ENCODE measurements around the gene GNB2.
"Not testable (repeated sequence)": the region's sequence is repeated elsewhere in the genome, so short reads cannot be mapped to it uniquely, and the experiment has no call there.

The GNB2 gene

DNA sequence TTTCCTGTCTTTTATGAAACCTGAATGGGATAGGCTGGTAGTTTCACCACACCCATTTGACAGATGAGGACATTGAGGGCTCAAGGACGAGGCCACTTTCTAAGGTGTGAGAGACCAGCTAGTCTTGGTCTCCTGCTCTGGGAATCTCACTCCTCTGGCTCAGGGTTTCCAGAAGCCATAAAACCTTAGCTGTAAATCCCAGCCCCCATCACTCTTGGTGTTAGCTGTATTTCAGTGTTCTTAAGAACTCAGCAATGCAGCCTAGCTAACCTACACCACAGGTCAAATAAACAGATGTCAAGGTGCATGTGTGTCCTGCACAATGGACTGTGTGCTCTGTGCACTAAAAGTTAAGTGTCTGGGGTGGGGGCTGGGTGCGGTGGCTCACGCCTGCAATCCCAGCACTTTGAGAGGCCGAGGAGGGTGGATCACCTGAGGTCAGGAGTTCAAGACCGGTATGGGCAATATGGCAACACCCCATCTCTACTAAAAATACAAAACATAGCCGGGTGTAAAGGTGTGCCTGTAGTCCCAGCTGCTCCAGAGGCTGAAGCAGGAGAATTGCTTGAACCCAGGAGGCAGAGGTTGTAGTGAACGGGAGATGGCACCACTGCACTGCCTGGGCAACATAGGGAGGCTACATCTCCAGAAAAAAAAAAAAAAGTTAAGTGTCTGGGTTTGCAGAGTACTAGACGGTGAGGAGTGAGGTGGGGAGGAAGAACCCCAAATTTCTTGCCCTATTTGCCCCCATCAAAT, 46.2 kb downstream of the GNB2 start:
- Histone ChIP-seq H3K4me1 (ENCODE audit: control insufficient read depth in 1 of 2, insufficient read depth in 2 of 2, low read length in 2 of 2) (no peaks in the 10 kb centered on the region), H3K9ac (ENCODE audit: low read depth in 1 of 2, low read length in 2 of 2) (no peak overlapping the region), H3K27ac (ENCODE audit: low read depth, low read length) (no peak overlapping the region), H3K27me3 (ENCODE audit: control insufficient read depth in 1 of 2, insufficient read depth in 2 of 2, low read length in 2 of 2) (peaks cover 23% of the 10 kb centered on the region in 2 donors), H3K9me3 (ENCODE audit: control insufficient read depth in 1 of 2, low read length in 2 of 2) (no peaks in the 10 kb centered on the region), H3K4me3 (ENCODE audit: low read depth in 1 of 2, low read length in 2 of 2) (no peak overlapping the region), H3K36me3 (ENCODE audit: control insufficient read depth in 1 of 2, insufficient read depth in 2 of 2, low read length in 2 of 2) (no peaks in the 10 kb centered on the region)

DNA sequence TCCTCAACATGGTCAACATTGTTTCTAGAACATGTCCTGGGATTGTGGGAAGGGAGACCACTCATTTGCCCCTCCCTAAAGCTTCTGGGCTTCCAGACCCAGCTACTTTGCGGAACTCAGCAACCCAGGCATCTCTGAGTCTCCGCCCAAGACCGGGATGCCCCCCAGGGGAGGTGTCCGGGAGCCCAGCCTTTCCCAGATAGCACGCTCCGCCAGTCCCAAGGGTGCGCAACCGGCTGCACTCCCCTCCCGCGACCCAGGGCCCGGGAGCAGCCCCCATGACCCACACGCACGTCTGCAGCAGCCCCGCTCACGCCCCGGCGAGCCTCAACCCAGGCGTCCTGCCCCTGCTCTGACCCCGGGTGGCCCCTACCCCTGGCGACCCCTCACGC, 46.7 kb downstream of the GNB2 start, which contains the start of gene EPO:
Gene EPO (plus strand): TSS at position 190 of the 392 bp plus-strand sequence. CDS start 513 bp downstream, outside the sequence.
- H3K27me3 ChIP-seq (ENCODE audit: control insufficient read depth in 1 of 2, insufficient read depth in 2 of 2, low read length in 2 of 2): peaks cover 23% of the 10 kb centered on the region in 2 donors
- no peaks in the 10 kb centered on the region for H3K9me3 ChIP-seq (ENCODE audit: control insufficient read depth in 1 of 2, low read length in 2 of 2)
- H3K4me1 ChIP-seq (ENCODE audit: control insufficient read depth in 1 of 2, insufficient read depth in 2 of 2, low read length in 2 of 2): no peaks in the 10 kb centered on the region
- H3K36me3 ChIP-seq (ENCODE audit: control insufficient read depth in 1 of 2, insufficient read depth in 2 of 2, low read length in 2 of 2): no peaks in the 10 kb centered on the region
- H3K4me3 ChIP-seq (ENCODE audit: low read depth in 1 of 2, low read length in 2 of 2): no peak within 1 kb of the TSS
- H3K9ac ChIP-seq (ENCODE audit: low read depth in 1 of 2, low read length in 2 of 2): no peak within 1 kb of the TSS
- H3K27ac ChIP-seq (ENCODE audit: low read depth, low read length): no peak within 1 kb of the TSS

DNA sequence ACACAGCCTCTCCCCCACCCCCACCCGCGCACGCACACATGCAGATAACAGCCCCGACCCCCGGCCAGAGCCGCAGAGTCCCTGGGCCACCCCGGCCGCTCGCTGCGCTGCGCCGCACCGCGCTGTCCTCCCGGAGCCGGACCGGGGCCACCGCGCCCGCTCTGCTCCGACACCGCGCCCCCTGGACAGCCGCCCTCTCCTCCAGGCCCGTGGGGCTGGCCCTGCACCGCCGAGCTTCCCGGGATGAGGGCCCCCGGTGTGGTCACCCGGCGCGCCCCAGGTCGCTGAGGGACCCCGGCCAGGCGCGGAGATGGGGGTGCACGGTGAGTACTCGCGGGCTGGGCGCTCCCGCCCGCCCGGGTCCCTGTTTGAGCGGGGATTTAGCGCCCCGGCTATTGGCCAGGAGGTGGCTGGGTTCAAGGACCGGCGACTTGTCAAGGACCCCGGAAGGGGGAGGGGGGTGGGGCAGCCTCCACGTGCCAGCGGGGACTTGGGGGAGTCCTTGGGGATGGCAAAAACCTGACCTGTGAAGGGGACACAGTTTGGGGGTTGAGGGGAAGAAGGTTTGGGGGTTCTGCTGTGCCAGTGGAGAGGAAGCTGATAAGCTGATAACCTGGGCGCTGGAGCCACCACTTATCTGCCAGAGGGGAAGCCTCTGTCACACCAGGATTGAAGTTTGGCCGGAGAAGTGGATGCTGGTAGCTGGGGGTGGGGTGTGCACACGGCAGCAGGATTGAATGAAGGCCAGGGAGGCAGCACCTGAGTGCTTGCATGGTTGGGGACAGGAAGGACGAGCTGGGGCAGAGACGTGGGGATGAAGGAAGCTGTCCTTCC, 47.3 kb downstream of the GNB2 start:
- H3K27me3 ChIP-seq (ENCODE audit: control insufficient read depth in 1 of 2, insufficient read depth in 2 of 2, low read length in 2 of 2): peaks cover 23 to 26% of the 10 kb centered on the region in 2 donors
- H3K4me1 ChIP-seq (ENCODE audit: control insufficient read depth in 1 of 2, insufficient read depth in 2 of 2, low read length in 2 of 2): no peaks in the 10 kb centered on the region

DNA sequence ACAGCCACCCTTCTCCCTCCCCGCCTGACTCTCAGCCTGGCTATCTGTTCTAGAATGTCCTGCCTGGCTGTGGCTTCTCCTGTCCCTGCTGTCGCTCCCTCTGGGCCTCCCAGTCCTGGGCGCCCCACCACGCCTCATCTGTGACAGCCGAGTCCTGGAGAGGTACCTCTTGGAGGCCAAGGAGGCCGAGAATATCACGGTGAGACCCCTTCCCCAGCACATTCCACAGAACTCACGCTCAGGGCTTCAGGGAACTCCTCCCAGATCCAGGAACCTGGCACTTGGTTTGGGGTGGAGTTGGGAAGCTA, 47.9 kb downstream of the GNB2 start:
- no peaks in the 10 kb centered on the region for H3K4me1 ChIP-seq (ENCODE audit: control insufficient read depth in 1 of 2, insufficient read depth in 2 of 2, low read length in 2 of 2)
- H3K9ac ChIP-seq (ENCODE audit: low read depth in 1 of 2, low read length in 2 of 2): no peak overlapping the region
- no peaks in the 10 kb centered on the region for H3K36me3 ChIP-seq (ENCODE audit: control insufficient read depth in 1 of 2, insufficient read depth in 2 of 2, low read length in 2 of 2)
- no peak overlapping the region for H3K4me3 ChIP-seq (ENCODE audit: low read depth in 1 of 2, low read length in 2 of 2)
- peaks cover 23 to 27% of the 10 kb centered on the region in 2 donors for H3K27me3 ChIP-seq (ENCODE audit: control insufficient read depth in 1 of 2, insufficient read depth in 2 of 2, low read length in 2 of 2)
- H3K27ac ChIP-seq (ENCODE audit: low read depth, low read length): no peak overlapping the region
- H3K9me3 ChIP-seq (ENCODE audit: control insufficient read depth in 1 of 2, low read length in 2 of 2): no peaks in the 10 kb centered on the region

More for the DNA sequence above, 47.3 kb downstream of the GNB2 start:
- H3K4me3 ChIP-seq (ENCODE audit: low read depth in 1 of 2, low read length in 2 of 2): no peak overlapping the region
- no peaks in the 10 kb centered on the region for H3K9me3 ChIP-seq (ENCODE audit: control insufficient read depth in 1 of 2, low read length in 2 of 2)
- no peaks in the 10 kb centered on the region for H3K36me3 ChIP-seq (ENCODE audit: control insufficient read depth in 1 of 2, insufficient read depth in 2 of 2, low read length in 2 of 2)
- no peak overlapping the region for H3K9ac ChIP-seq (ENCODE audit: low read depth in 1 of 2, low read length in 2 of 2)
- no peak overlapping the region for H3K27ac ChIP-seq (ENCODE audit: low read depth, low read length)

DNA sequence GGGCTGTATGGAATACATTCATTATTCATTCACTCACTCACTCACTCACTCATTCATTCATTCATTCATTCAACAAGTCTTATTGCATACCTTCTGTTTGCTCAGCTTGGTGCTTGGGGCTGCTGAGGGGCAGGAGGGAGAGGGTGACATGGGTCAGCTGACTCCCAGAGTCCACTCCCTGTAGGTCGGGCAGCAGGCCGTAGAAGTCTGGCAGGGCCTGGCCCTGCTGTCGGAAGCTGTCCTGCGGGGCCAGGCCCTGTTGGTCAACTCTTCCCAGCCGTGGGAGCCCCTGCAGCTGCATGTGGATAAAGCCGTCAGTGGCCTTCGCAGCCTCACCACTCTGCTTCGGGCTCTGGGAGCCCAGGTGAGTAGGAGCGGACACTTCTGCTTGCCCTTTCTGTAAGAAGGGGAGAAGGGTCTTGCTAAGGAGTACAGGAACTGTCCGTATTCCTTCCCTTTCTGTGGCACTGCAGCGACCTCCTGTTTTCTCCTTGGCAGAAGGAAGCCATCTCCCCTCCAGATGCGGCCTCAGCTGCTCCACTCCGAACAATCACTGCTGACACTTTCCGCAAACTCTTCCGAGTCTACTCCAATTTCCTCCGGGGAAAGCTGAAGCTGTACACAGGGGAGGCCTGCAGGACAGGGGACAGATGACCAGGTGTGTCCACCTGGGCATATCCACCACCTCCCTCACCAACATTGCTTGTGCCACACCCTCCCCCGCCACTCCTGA, 49.1 kb downstream of the GNB2 start:
- Histone ChIP-seq H3K9me3 (ENCODE audit: control insufficient read depth in 1 of 2, low read length in 2 of 2) (no peaks in the 10 kb centered on the region), H3K27ac (ENCODE audit: low read depth, low read length) (no peak overlapping the region), H3K4me3 (ENCODE audit: low read depth in 1 of 2, low read length in 2 of 2) (no peak overlapping the region), H3K36me3 (ENCODE audit: control insufficient read depth in 1 of 2, insufficient read depth in 2 of 2, low read length in 2 of 2) (no peaks in the 10 kb centered on the region), H3K9ac (ENCODE audit: low read depth in 1 of 2, low read length in 2 of 2) (no peak overlapping the region), H3K4me1 (ENCODE audit: control insufficient read depth in 1 of 2, insufficient read depth in 2 of 2, low read length in 2 of 2) (no peaks in the 10 kb centered on the region), H3K27me3 (ENCODE audit: control insufficient read depth in 1 of 2, insufficient read depth in 2 of 2, low read length in 2 of 2) (peaks cover 23 to 31% of the 10 kb centered on the region in 2 donors)

DNA sequence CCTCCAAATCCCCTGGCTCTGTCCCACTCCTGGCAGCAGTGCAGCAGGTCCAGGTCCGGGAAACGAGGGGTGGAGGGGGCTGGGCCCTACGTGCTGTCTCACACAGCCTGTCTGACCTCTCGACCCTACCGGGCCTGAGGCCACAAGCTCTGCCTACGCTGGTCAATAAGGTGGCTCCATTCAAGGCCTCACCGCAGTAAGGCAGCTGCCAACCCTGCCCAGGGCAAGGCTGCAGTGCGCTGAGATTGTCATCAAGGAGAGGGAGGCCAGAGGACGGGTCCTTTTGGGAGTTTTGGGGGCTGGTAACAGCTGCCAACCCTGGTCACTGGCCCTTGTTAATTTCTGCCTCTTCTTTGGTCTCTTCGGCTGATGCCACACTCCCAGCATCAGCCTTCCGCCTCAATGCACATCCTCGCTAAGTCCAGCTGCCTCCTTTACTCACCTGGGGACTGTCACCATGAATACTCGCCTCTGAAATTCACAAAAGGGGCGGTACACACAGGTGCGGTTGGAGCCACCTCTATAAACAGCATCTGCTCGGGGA, 50.3 kb downstream of the GNB2 start:
- no peaks in the 10 kb centered on the region for H3K36me3 ChIP-seq (ENCODE audit: control insufficient read depth in 1 of 2, insufficient read depth in 2 of 2, low read length in 2 of 2)
- no peak overlapping the region for H3K27ac ChIP-seq (ENCODE audit: low read depth, low read length)
- H3K9ac ChIP-seq (ENCODE audit: low read depth in 1 of 2, low read length in 2 of 2): no peak overlapping the region
- H3K9me3 ChIP-seq (ENCODE audit: control insufficient read depth in 1 of 2, low read length in 2 of 2): no peaks in the 10 kb centered on the region
- H3K4me3 ChIP-seq (ENCODE audit: low read depth in 1 of 2, low read length in 2 of 2): no peak overlapping the region
- H3K4me1 ChIP-seq (ENCODE audit: control insufficient read depth in 1 of 2, insufficient read depth in 2 of 2, low read length in 2 of 2): no peaks in the 10 kb centered on the region
- H3K27me3 ChIP-seq (ENCODE audit: control insufficient read depth in 1 of 2, insufficient read depth in 2 of 2, low read length in 2 of 2): peaks cover 23 to 31% of the 10 kb centered on the region in 2 donors

DNA sequence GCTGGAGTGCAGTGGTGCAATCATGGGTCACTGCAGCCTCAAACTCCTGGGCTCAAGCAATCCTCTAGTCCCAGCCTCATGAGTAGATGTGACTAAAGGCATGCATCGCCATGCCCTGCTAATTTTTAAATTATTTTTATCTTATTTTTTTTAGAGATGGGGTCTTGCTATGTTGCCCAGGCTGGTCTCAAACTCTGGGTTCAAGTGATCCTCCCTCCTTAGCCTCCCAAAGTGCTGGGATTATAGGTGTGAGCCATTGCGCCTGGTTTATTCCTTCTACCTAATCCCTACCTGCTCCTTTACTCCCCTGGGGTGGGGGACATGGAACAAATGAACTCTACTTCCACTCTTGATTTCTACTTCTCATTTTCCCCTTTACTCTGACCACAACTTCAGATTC, 50.8 kb downstream of the GNB2 start:
- not testable (repeated sequence) for H3K9ac ChIP-seq (ENCODE audit: low read depth in 1 of 2, low read length in 2 of 2); H3K4me1 ChIP-seq (ENCODE audit: control insufficient read depth in 1 of 2, insufficient read depth in 2 of 2, low read length in 2 of 2); H3K36me3 ChIP-seq (ENCODE audit: control insufficient read depth in 1 of 2, insufficient read depth in 2 of 2, low read length in 2 of 2); H3K27ac ChIP-seq (ENCODE audit: low read depth, low read length); H3K9me3 ChIP-seq (ENCODE audit: control insufficient read depth in 1 of 2, low read length in 2 of 2); H3K4me3 ChIP-seq (ENCODE audit: low read depth in 1 of 2, low read length in 2 of 2)
- peaks cover 23 to 31% of the 10 kb centered on the region in 2 donors for H3K27me3 ChIP-seq (ENCODE audit: control insufficient read depth in 1 of 2, insufficient read depth in 2 of 2, low read length in 2 of 2)

DNA sequence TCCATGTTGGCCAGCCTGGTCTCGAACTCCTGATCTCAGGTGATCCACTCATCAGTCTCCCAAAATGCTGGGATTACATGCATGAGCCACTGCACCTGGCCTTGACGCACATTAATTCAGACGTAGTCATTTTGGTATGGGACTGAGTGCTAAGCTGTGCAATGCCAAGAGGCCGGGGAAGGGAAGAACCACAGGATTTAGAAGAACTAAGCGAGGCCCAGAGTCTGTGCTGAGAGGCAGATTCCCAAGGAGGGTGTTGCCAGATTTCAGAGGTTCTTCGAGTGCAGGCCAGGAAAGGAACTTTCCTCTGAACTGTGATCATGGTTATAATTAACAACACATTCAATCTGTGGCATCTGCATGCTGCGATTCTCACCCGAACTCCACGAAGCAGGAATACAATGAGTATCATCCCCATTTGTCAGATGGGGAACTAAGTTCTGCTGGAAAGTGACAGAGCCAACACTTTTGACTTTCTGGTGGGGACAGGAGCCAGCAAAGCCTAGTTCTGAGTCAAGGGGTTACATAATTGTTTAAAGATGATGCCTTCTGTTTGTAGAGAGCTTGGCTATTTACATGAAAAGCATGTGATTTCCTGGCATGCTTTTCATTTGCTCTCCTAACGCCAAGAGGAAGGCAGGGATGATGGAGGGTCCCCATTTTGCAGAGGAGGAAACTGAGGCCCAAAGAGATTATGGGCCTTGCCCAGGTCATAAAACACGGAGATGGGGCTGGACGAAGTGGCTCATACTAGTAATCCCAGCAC, 53.6 kb downstream of the GNB2 start:
- peaks cover 8 to 10% of the 10 kb centered on the region in 2 donors for H3K27me3 ChIP-seq (ENCODE audit: control insufficient read depth in 1 of 2, insufficient read depth in 2 of 2, low read length in 2 of 2)
- H3K27ac ChIP-seq (ENCODE audit: low read depth, low read length): no peak overlapping the region
- H3K9me3 ChIP-seq (ENCODE audit: control insufficient read depth in 1 of 2, low read length in 2 of 2): no peaks in the 10 kb centered on the region
- no peaks in the 10 kb centered on the region for H3K4me1 ChIP-seq (ENCODE audit: control insufficient read depth in 1 of 2, insufficient read depth in 2 of 2, low read length in 2 of 2)
- no peak overlapping the region for H3K9ac ChIP-seq (ENCODE audit: low read depth in 1 of 2, low read length in 2 of 2)
- H3K36me3 ChIP-seq (ENCODE audit: control insufficient read depth in 1 of 2, insufficient read depth in 2 of 2, low read length in 2 of 2): no peaks in the 10 kb centered on the region
- H3K4me3 ChIP-seq (ENCODE audit: low read depth in 1 of 2, low read length in 2 of 2): no peak overlapping the region

DNA sequence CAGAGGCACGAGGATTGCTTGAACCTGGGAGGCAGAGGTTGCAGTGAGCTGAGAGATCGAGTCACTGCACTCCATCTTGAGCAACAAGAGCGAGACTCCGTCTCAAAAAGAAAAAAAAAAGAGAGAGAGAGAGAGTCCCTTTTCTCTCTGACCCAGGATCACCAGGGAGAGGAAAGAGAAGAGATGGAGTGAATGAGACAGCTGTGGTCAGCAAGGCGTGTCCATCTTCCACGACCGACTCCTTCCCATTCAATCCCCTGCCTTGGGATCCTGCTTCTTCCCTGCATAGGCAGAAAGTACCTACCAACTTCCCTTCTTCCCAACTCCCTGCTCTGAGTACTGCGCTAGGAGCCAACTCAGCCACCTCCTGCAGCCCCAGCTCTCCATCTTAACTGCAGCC, 54.7 kb downstream of the GNB2 start:
- H3K9me3 ChIP-seq (ENCODE audit: control insufficient read depth in 1 of 2, low read length in 2 of 2): no peaks in the 10 kb centered on the region
- no peak overlapping the region for H3K27ac ChIP-seq (ENCODE audit: low read depth, low read length)
- no peak overlapping the region for H3K9ac ChIP-seq (ENCODE audit: low read depth in 1 of 2, low read length in 2 of 2)
- H3K36me3 ChIP-seq (ENCODE audit: control insufficient read depth in 1 of 2, insufficient read depth in 2 of 2, low read length in 2 of 2): no peaks in the 10 kb centered on the region
- no peaks in the 10 kb centered on the region for H3K4me1 ChIP-seq (ENCODE audit: control insufficient read depth in 1 of 2, insufficient read depth in 2 of 2, low read length in 2 of 2)
- peaks cover 8 to 10% of the 10 kb centered on the region in 2 donors for H3K27me3 ChIP-seq (ENCODE audit: control insufficient read depth in 1 of 2, insufficient read depth in 2 of 2, low read length in 2 of 2)
- no peak overlapping the region for H3K4me3 ChIP-seq (ENCODE audit: low read depth in 1 of 2, low read length in 2 of 2)
